NCI-H146 treated with DMSO at 0.1 percent for 48 hours (cell line): Measurements from ENCODE around the gene SCTR.

Experiments used
- DNase-seq: peaks from one replicate; lab custom pipeline; 2025; ENCODE audit not compliant: unreplicated experiment; lab: John Stamatoyannopoulos, UW

The SCTR gene

DNA sequence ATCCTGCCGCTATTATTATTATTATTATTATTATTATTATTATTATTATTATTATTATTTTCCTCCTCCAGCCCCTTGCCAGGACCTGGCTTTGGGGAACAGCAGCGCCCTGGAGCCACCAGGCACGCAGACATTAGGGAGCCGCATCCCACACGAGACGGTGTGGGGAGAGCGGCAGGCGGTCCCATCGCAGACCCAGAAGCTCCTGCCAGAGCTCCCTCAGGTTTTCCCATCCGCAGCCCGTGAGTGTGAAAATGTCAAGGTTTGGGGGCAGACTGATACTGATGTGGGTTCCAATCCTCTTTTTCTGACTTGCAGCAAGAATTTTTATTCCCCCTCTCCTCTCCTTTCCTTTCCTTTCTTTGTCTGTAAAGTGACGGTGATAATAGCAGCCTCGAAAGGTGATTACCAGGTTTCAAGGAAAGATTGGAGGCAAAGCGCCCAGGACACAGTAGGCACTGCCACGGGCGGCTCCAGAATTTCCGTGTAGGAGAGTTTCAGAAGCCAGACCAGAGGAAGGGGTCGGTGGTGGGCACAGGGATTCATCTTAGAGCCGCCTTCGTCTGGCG, 816 bp downstream of the SCTR start:
- DNase-seq: no peak

DNA sequence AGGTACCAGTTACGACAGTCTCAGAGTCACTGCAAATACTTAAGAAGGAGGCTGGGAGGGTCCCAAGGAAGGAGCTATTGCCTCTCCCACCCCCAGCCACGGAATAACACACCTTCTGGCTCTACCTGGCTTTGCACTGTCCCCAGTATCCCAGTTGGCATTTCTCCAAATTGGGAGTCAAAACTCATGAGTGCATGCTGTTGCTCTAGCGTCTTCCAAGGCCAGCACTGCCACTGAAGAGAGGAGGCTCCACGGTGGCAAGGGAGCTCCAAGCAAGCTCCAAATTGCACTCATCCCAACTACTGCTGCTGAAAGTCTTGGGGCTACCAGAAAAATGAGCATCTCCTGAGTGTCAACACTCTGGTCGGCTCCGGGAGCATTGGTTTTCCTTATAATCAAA, 1.6 kb downstream of the SCTR start:
- DNase-seq: no peak

DNA sequence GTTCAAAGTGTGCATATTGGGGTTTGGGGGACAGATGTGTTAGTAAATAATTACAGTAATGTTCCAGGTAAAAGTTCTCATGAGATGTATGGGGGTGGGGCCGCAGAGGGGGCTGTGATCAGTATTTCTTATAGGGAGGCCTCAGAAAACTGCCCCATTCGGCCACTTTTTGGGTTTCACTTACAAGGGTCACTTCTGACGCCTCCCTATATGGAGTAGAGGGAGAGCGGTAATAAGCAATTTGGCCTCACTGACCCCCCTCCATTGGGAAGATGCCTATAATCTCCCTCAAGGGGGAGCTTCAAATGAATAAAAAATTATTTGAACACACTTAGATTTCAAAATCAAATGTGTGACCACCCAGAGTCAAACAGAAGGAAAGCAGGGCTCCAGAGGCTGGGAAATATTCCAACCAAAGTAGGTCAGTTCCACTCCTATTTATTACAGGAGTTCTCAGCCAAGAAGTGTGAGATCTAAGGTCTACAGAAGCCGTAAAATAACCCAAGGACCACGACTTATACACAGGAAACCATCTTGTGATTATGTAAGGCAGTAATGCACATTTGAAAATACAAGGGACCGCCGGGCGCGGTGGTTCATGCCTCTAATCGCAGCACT, 2.7 kb downstream of the SCTR start:
- no peak for DNase-seq

DNA sequence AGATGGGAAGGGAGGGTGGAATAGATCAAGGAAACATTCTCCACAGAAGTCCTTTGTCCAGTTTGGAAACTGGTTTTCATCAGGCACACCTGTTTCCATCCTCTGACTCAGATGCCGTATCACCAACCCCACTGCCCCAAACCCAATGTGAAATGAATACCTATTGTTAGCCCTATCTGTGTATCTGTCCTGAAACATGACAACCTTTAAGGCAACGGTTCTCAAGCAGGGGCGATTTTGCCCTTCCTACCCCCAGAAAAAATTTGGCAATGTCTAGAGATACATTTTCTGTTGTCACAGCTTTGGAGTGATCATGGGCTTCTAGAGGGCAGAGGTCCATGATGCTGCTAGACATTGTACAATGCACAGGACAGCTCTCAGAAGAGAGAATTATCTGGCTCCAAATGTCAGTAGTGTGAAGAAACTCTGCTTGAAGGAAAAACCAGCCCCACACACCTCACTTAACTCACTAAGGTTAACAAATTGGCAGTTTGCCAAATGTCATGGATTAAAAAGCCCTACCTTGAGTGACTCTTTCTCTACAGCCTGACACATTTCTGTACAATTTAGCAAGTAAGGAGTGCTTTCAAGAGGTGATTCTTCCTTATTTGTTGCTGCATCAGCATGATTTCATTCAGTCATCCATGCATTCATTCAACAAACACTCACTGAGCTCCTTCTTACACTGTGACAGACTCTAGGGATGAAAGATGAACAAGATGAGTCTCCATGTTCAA, 3.4 kb downstream of the SCTR start:
- DNase-seq: no peak

DNA sequence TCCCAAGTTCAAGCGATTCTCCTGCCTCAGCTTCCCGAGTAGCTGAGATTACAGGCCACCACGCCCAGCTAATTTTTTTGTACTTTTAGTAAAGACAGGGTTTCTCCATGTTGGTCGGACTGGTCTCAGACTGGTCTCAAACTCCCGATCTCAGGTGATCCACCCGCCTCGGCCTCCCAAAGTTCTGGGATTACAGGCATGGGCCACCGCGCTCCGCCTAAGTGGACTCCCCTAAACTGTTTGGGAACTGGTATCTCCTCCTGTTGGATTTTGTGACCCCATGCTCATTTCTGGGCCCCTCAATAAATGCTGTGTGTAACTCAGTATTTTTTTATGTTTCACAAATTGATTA, 5.2 kb downstream of the SCTR start:
- DNase-seq: no peak

DNA sequence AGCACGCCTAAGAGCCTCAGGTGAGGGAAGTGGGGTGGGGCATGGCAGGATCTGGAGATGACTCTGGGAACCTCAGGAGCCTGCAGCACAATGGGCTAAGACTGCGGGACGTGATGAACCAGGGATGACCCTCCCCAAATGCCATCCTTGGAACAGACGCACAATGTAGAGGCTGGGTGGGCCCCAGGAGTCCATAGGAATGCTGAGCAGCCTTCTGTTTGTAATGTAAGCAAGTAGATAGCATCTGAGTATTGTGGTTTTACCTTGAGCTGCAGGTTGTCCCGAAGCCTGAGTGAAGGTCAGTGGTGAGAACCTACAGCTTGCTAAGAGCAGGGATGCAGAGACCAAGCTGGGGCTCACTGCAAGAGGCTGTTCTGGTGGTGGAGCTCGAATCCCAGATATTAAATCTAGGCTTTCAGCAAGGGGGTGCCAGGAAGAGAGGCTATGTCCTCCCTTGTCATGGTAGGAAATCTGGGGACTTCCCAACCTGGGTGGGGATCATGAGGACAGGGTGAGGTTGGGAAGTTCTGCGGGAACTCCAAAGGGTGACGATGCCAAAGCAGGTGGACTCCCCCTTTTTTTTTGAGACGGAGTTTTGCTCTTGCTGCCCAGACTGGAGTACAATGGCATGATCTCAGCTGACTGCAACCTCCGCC, 5.8 kb downstream of the SCTR start:
- DNase-seq: no peak

DNA sequence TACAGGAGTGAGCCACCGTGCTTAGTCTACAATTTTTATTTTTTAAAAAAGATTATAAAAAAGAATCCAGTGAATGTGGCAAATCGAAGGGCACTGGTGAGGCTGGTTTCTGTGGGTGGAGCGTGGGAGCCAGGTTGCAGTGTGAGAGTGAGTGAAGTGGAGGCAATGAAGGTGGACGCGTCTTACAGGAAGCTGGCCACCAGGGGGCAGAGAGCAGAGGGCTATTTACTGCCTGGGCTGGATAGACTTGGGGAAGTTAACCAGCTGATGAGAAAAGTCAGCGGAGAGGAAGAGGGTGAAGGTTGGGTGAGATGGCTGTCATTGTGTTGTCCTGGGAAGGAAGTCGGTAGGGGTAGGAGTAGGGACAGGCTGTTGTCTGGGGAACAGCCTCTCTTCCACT, 6.8 kb downstream of the SCTR start:
- no peak for DNase-seq

DNA sequence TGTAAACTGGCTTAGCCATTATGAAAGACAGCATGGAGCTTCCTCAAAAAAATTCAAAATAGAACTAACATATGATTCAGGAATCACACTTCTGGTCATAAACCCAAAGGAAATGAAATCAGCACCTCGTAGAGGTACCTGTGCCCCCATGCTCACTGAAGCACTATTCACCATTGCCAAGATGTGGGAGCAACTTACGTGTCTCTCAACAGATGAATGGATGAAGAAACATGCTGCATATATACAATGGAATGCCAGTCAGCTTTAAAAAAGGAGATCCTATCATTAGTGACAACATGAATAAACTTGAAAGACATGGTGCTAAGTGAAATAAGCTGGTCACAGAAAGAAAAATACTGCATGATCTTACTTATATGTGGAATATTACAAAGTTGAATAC, 8.2 kb downstream of the SCTR start:
- no peak for DNase-seq

DNA sequence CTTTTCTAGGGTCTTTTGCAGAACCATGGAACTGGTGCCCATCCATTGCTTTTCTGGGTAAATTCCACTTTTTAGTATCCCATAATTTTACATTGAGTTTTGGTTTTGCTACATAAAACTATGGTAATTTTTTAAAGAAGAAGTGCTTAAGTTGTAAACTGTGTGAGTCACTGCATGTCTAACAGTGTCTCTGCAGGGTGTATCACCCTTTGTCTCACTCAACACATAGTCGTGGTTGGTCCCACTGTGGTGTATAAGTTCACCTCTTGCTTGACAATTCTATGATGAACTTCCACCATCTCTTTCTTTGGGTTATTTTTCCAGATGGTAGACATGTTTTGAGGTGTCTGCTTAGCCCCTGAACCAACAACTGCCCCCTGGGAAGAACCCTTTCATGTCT, 10.5 kb downstream of the SCTR start:
- DNase-seq: no peak

DNA sequence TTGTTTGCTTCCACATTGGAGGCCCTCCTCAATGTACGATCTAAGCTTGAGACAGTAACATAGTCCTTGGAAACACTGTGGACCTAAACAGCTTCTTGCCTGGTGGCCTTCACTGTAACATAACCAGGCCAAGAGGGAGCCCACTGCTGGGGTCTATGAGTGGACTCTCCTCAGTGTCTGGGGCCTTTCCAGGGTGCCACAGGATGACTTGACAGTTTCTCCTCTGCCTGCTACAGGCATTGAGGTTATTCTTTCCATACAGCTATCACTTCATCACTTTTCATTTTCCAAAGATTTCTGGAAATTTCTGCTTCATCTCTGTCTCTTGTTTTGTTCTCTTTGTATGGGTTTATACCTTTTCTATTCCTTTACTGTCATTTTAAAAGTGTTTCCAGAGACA, 11.3 kb downstream of the SCTR start:
- no peak for DNase-seq

DNA sequence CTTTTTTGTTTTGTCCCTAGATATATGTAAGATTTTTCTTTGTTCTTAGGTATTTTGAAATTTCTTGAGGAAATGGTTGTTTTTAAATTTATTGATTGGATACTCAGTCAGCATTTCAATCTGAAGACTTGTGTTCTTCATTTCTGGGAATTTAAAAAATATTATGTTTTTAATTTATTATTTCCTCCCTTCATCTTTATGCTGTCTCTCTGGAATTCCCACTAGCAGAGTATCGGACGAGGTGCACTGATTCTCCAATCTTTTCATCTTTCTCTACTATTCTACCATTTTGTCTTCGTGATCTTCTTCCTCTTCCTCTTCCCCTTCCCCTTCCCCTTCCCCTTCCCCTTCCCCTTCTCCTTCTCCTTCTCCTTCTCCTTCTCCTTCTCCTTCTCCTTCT, 12.3 kb downstream of the SCTR start:
- no peak for DNase-seq

DNA sequence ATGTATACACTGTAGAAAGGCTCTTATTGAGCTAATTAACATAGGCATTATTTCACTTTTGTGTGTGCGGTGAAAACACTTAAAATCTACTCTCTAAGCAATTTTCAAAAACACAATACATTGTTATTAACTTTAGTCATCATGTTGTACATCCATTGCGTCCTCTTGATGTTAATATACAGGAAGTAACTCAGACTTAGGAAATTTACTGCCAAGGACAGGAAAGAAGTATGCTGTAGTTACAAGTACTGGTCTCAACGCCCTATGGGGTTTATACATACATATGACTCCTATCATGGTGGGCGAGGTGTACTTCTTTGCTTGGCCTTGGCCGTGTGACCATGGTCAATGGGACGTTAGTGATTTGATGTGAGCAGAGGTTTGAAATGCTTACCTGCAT, 15.5 kb downstream of the SCTR start:
- DNase-seq: no peak

DNA sequence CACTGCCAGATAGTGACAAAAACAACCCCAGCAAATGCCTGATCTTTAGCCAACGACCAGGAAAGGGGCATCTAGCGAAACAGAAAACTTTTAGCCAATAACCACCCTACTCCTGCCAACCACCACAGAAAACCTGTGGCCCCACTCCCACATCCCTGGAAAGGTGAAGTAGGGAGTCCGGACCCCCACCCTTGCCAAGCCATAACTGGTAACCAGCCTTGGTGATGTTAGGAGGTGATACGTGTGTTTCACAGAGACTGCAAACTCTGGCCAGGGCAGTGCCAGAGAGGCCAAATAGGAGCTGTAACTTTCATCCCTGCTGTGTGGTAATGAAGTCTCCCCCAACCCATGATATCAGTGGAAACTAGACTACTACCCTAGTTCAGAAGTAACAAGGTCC, 27.6 kb downstream of the SCTR start:
- no peak for DNase-seq

DNA sequence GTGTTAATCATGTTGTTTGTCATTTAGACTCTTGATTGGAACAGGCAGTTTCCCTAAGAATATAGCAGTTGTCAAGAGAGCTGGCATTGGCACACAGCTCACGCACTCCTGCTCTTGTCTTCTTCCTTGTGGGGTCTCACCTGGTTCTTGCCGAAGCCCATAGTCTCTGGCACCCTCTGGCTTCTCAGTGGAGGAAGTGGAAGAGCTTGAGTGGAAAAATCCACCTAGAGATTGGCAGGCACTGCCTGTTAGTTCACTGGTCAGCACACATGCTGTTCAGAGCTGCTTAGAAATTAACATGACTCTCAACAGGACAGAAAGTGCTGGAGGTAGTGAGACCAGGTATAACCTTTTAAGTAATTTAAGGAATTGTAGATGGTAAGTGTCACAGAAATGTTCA, 28.3 kb downstream of the SCTR start:
- DNase-seq: no peak

DNA sequence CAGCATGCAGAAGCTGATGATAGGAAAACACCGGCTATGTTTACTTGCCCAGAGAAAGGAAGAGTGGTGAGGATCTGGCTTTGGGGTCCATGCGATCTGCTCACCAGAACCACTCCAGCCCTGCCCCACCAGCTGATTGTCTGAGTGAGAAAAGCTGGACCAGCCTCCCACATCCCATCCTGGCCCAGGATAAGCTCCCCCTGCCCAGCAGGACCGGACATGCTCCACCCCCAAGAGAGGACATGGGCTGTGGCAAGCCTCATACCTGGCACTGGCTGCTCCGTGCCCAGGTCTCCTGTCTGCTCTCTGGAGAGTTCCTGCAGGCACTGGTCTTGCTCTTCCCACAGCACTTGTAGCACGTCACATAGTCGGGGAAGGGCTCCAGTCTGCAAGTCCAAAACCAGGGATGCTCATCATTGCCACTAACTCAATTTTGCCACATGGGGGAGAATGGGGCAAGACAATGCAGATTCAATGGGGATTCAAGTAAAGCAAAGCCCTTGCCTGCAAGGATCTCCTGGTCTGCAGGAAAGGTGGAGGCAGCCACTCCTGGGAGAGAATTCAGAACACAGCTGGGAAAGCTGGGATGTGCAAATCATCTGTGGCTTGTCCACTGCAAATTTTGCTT, 30.0 kb downstream of the SCTR start:
- DNase-seq: no peak

DNA sequence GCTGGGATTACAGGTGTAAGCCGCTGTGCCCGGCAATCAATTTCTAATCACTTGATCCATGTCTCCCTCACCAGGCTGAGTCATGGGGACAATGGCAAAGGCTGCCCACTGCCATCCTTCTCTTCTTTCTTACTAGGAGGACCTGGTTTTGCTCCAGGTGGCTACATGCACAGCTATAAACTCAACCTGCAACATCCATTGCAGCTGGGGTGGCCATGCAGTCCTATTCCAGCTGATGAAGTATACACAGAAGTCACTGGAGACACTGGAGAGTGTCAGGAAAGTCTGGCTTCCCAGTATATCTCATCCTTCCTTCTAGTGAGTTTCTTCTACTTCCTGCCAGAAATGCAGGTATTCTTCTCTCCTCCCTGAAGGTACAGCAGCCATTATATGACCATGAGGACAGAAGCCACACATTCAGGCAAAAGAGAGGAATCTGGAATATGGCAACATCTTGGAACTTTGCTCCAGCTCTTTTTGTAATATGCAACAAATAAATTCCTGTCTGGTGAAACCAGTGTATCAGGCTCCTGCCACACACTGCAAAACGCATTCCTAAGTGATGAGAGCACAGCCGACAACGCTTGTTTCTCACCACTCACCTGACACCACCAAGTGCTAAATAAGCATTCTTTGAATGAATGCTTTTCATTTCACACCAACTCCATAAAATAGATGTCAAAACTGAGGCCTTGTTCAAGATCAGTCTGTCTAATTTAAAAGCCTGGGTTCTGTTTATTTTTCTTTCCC, 32.3 kb downstream of the SCTR start:
- DNase-seq: no peak

DNA sequence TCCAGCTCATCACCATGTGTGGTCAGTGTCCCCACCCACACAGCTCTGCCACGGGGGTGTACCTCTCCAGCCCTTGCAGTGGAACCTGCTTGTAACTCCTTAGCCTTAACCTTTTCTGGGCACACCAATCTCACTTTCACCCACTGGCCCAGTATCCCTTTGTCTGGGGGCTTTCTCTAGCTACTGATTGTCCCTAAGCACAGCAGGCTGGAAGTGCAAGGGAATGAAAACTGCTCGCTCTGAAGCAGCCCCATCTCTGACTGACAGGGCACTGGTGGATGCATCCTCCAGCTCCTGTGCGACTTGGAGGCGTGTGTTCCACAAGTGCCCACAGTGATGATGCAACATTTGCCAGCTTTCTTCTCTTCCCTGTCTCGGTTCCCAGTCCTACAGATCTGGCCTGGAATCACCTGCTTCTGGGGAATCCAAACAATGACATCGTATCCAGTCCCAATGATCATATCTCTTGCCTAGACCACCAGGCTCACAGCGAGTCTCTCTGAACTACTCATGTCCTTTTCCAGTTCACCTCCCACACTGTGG, 33.6 kb downstream of the SCTR start:
- DNase-seq: no peak

DNA sequence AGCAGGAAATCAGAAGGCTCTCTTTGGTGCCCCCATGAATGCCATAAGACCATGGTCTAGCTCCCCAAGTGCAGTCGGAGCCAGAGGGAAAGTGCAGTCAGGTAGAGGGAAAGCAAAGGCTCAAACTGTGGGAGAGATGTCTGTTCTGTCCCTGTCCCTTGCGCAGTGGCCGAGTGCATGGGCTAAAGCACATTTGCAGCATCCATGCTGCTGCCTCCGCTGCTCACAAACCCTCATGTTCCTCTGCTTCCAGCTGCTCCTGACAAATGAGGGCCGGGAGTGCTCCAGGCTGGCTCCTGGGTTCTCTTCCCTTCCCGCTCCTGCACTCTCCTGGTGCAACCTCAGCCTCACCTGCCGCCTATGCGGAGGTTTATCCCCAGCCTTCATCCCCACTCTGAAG, 34.2 kb downstream of the SCTR start:
- no peak for DNase-seq

DNA sequence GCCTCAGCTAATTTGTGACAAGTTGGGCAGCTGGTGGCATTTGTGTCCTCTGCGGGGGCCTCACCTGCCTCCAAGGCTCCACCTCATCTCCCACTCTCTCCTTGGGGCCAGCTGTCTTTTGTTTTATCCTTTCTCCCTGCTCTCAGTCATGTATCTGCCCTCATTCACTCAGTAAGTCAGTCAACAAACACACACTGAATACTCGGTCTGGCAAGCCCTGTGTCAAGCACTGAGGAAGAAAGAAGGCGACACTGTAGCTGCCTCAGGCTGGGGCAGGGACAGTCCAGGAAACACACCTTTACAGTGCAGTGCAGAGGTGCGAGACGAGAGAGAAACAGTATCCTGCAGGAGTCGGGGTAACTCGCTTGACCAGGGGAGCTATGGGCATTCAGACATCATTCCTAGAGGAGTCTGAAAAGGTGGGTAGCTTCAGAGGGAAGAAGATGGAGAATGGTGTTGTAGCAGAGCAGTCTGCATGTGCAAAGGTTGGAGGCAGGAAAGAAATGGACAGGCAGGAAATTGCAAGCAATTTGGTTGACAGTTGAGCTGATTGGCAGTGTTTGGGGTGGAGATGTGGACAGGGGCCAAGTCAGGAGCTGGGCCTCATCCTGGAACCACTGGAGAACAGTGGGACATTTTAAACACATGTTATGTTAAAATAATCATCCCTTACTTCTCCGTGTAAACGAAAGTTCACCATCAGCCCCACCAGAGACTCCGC, 34.9 kb downstream of the SCTR start:
- no peak for DNase-seq
